HCT116 (cell line): ENCODE measurements around the gene IGLL1. TPM values are rescaled to one million over a fixed set of nuclear protein-coding genes. Genes with fewer than 3 reads are reported as not detected.

Source experiments
- ATAC-seq: fragments of 200-7000 bp; cut with Tn5 transposase; 2 replicates; pipeline ENCODE4 v1.9.1; 2020; ENCODE audit warnings: mild to moderate bottlenecking, moderate library complexity
- BruUV-seq: library from RNA; stranded (reverse); fragments of 400-500 nt; replicated peaks from 2 replicates; lab custom pipeline; 2021; lab: Mats Ljungman, UMichigan
- CTCF ChIA-PET: fragments of 300-600 bp; sonication (Branson Sonifier 250); formaldehyde crosslinking; loops from one replicate; lab custom pipeline; 2021; ENCODE audit warnings: antibody characterized with exemption; lab: Charles Lee
- POLR2A ChIA-PET: fragments of 300-600, 350-600 bp; sonication (Branson Sonifier 250); formaldehyde crosslinking; loops from one replicate; lab custom pipeline; 2021; ENCODE audit warnings: antibody characterized with exemption; lab: Charles Lee
- RAD21 ChIA-PET, 2 experiments: fragments of 300-600 bp; sonication (Branson Sonifier 250); formaldehyde crosslinking; loops; one replicate each; lab custom pipeline; 2023; ENCODE audit warnings: low total read pairs in 2 of 2; ENCODE audit not compliant: uncharacterized antibody in 2 of 2, unreplicated experiment in 2 of 2, low non-redundant PET in 1 of 2; lab: Charles Lee
- DNase-seq: peaks from one replicate; pipeline ENCODE4 v3.0.0-alpha.2; 2010; ENCODE audit warnings: low read depth, low spot score
- H2AFZ ChIP-seq: fragments of 200-600 bp; shearing (Covaris generic), sonication (generic); 2 replicates; pipeline ENCODE4 v1.6.1; 2017; ENCODE audit warnings: low read depth, mixed run types, mixed read lengths, antibody characterized with exemption, low read length; ENCODE audit not compliant: poor library complexity, severe bottlenecking
- H3K27ac ChIP-seq: 2 replicates; pipeline ENCODE4 v1.5.1; 2012; ENCODE audit warnings: low read depth, low read length
- H3K27me3 ChIP-seq: fragments of 200-600 bp; sonication (generic); 2 replicates; pipeline ENCODE4 v1.6.1; 2016; ENCODE audit warnings: mixed run types, low read length, mixed read lengths; ENCODE audit not compliant: insufficient read depth
- H3K36me3 ChIP-seq, 2 experiments: fragments of 200-500 bp in 1 of 2; fragments of 200-600 bp in 1 of 2; sonication (Bioruptor generic) in 1 of 2; sonication (generic) in 1 of 2; 2 replicates each; pipeline versions ENCODE4 v1.5.1 to v1.6.1; 2014 to 2016; ENCODE audit warnings: low read length in 2 of 2, inconsistent platforms in 1 of 2, mixed read lengths in 1 of 2, mixed run types in 1 of 2; ENCODE audit not compliant: insufficient read depth in 2 of 2, control insufficient read depth in 1 of 2
- H3K4me1 ChIP-seq, 2 experiments: fragments of 200-600 bp in 1 of 2; sonication (generic) in 1 of 2; 2 replicates each; pipeline versions ENCODE4 v1.5.1 to v1.6.1; 2012 to 2017; ENCODE audit warnings: low read length in 2 of 2, inconsistent platforms in 1 of 2, mild to moderate bottlenecking in 1 of 2, mixed read lengths in 1 of 2, mixed run types in 1 of 2, moderate library complexity in 1 of 2; ENCODE audit not compliant: insufficient read depth in 2 of 2, control insufficient read depth in 1 of 2
- H3K4me2 ChIP-seq: fragments of 200-600 bp; sonication (generic); 2 replicates; pipeline ENCODE4 v1.6.1; 2017; ENCODE audit warnings: mixed run types, low read length, mixed read lengths
- H3K4me3 ChIP-seq, 2 experiments: fragments of 200-600 bp in 1 of 2; sonication (generic) in 1 of 2; replicated peaks in 1 of 2; 2 replicates each; pipeline ENCODE4 v1.5.1; 2011 to 2016; ENCODE audit warnings: low read length in 2 of 2, control low read depth in 1 of 2, low read depth in 1 of 2, mild to moderate bottlenecking in 1 of 2, mixed read lengths in 1 of 2, mixed run types in 1 of 2
- H3K79me2 ChIP-seq: fragments of 200-600 bp; sonication (generic); 2 replicates; pipeline ENCODE4 v1.6.1; 2017; ENCODE audit warnings: mild to moderate bottlenecking, mixed run types, low read length, moderate library complexity, mixed read lengths; ENCODE audit not compliant: insufficient read depth
- H3K9ac ChIP-seq: fragments of 200-600 bp; sonication (generic); 2 replicates; pipeline ENCODE4 v1.6.1; 2016; ENCODE audit warnings: low read length, mixed read lengths
- H3K9me2 ChIP-seq: fragments of 200-600 bp; sonication (generic), shearing (Covaris generic); 2 replicates; pipeline ENCODE4 v1.6.1; 2017; ENCODE audit warnings: mixed run types, mild to moderate bottlenecking, moderate library complexity; ENCODE audit not compliant: insufficient read depth
- H3K9me3 ChIP-seq, 2 experiments: fragments of 200-500 bp in 1 of 2; fragments of 200-600 bp in 1 of 2; sonication (Bioruptor generic) in 1 of 2; sonication (generic) in 1 of 2; 2 replicates each; pipeline ENCODE4 v1.6.1; 2014 to 2017; ENCODE audit warnings: low read length in 2 of 2, mixed read lengths in 2 of 2, inconsistent platforms in 1 of 2, low read depth in 1 of 2, mild to moderate bottlenecking in 1 of 2, mixed run types in 1 of 2, moderate library complexity in 1 of 2; ENCODE audit not compliant: control insufficient read depth in 1 of 2, insufficient read depth in 1 of 2
- H4K20me1 ChIP-seq: fragments of 200-600 bp; sonication (generic), shearing (Covaris generic); 2 replicates; pipeline ENCODE4 v1.6.1; 2017; ENCODE audit warnings: mixed run types, mild to moderate bottlenecking, moderate library complexity; ENCODE audit not compliant: insufficient read depth
- CEBPB ChIP-seq: IDR thresholded peaks from 2 replicates; pipeline ENCODE4 v1.6.1; 2012; ENCODE audit warnings: low read depth
- CTCF ChIP-seq, 3 experiments: fragments of 200-600 bp in 1 of 3; sonication (generic) in 1 of 3; IDR thresholded peaks in 2 of 3; conservative IDR thresholded peaks in 1 of 3; 2 replicates each; pipeline ENCODE4 v1.5.1; 2012 to 2017; ENCODE audit warnings: low read depth in 2 of 3, low read length in 2 of 3, antibody characterized with exemption in 1 of 3, borderline replicate concordance in 1 of 3, control low read depth in 1 of 3, mild to moderate bottlenecking in 1 of 3, mixed read lengths in 1 of 3, mixed run types in 1 of 3, moderate library complexity in 1 of 3; ENCODE audit not compliant: insufficient read depth in 1 of 3
- EGR1 ChIP-seq: IDR thresholded peaks from 2 replicates; pipeline ENCODE4 v1.6.1; 2012; ENCODE audit warnings: low read depth
- ELF1 ChIP-seq: IDR thresholded peaks from 2 replicates; pipeline ENCODE4 v1.6.1; 2012; ENCODE audit warnings: low read depth, borderline replicate concordance
- EZH2 ChIP-seq: fragments of 200-600 bp; sonication (generic); IDR thresholded peaks from 2 replicates; pipeline ENCODE4 v1.6.1; 2017; ENCODE audit warnings: antibody characterized with exemption, mixed run types
- EZH2phosphoT487 ChIP-seq: fragments of 200-600 bp; IDR thresholded peaks from 2 replicates; pipeline ENCODE4 v1.6.1; 2018; ENCODE audit warnings: antibody characterized with exemption, borderline replicate concordance
- MAX ChIP-seq: IDR thresholded peaks from 2 replicates; pipeline ENCODE4 v1.6.1; 2012
- POLR2AphosphoS5 ChIP-seq: IDR thresholded peaks from 2 replicates; pipeline ENCODE4 v1.6.1; 2011; ENCODE audit warnings: mild to moderate bottlenecking, low read depth, low read length, moderate library complexity
- REST ChIP-seq: IDR thresholded peaks from 2 replicates; pipeline ENCODE4 v1.6.1; 2012; ENCODE audit warnings: low read depth
- SP1 ChIP-seq: IDR thresholded peaks from 2 replicates; pipeline ENCODE4 v1.6.1; 2012; ENCODE audit warnings: low read depth
- SRF ChIP-seq: IDR thresholded peaks from 2 replicates; pipeline ENCODE4 v1.6.1; 2012; ENCODE audit warnings: low read depth
- TCF7L2 ChIP-seq: IDR thresholded peaks from 2 replicates; pipeline ENCODE4 v1.7.0; 2011; ENCODE audit warnings: borderline replicate concordance, inconsistent platforms; ENCODE audit not compliant: insufficient read depth, insufficient read length; ENCODE audit errors: extremely low read depth
- YY1 ChIP-seq: IDR thresholded peaks from 2 replicates; pipeline ENCODE4 v1.6.1; 2011; ENCODE audit warnings: low read length, low read depth, moderate library complexity, mild to moderate bottlenecking; ENCODE audit not compliant: insufficient replicate concordance; ENCODE audit errors: extremely low read depth
- ZFX ChIP-seq: fragments of 450-650 bp; IDR thresholded peaks from 2 replicates; pipeline ENCODE4 v1.6.1; 2017
- intact Hi-C: fragments of 100-400 bp; cut with micrococcal nuclease; formaldehyde crosslinking; loops from 2 replicates; pipeline ENCODE4 v1.10.0; 2022
- total RNA-seq: library from RNA; stranded (reverse); gene quantifications from one replicate; pipeline ENCODE4 v1.2.1, GENCODE V29; 2021; ENCODE audit not compliant: unreplicated experiment

The IGLL1 gene
- total RNA-seq, 1 experiment from 2014 or later = not detected

GRCh38 chr22:23591846-23592245, 11.8 kb upstream of the IGLL1 start:
- no peak overlapping the region for H3K9ac ChIP-seq
- H3K4me2 ChIP-seq = no peak overlapping the region
- ChIA-PET CTCF (interaction anchor here (0.8 to 1.4 kb wide), 9 partner anchors 8 to 266 kb away, joined by 3 to 17 read pairs (median 4); partner anchors contain the start of genes IGLL1 and SLC2A11), POLR2A (no interaction called here), RAD21 (interaction anchor here (0.8 to 1.0 kb wide), 2 partner anchors 51 kb away, joined by 3 to 6 read pairs; no protein-coding TSS in a partner anchor)
- no peak for TF ChIP-seq ZFX
- TF ChIP-seq EZH2 = no peak
- no peak for TF ChIP-seq SRF
- no peak for TF ChIP-seq CEBPB
- no peak for TF ChIP-seq SP1
- TF ChIP-seq CTCF (IDR thresholded peaks at IDR 0.05 in 2 of 3, conservative IDR thresholded peaks at IDR 0.05 in 1 of 3; ENCODE audit: borderline replicate concordance in 1 of 3, insufficient read depth in 1 of 3, low read depth in 2 of 3, low read length in 2 of 3) = no peak
- no peak for TF ChIP-seq TCF7L2
- no peak for TF ChIP-seq EZH2phosphoT487
- TF ChIP-seq EGR1 = no peak
- TF ChIP-seq MAX = no peak
- TF ChIP-seq REST = no peak
- no peak for TF ChIP-seq ELF1
- no peak for TF ChIP-seq POLR2AphosphoS5
- no peak for TF ChIP-seq YY1
- no peaks in the 10 kb centered on the region for H4K20me1 ChIP-seq
- no peaks in the 10 kb centered on the region for H3K9me3 ChIP-seq
- H3K27ac ChIP-seq = no peak overlapping the region
- DNase-seq = no peak
- H2AFZ ChIP-seq = no peak overlapping the region
- H3K27me3 ChIP-seq = no peaks in the 10 kb centered on the region; the same call in 1 of the 2 replicates
- no peaks in the 10 kb centered on the region for H3K36me3 ChIP-seq
- no peaks in the 10 kb centered on the region for H3K9me2 ChIP-seq
- no peaks in the 10 kb centered on the region for H3K4me1 ChIP-seq
- no peak overlapping the region for H3K4me3 ChIP-seq
- no peaks in the 10 kb centered on the region for H3K79me2 ChIP-seq
- ATAC-seq = no peak
- intact Hi-C loops = loop anchor here (1.0 to 5.0 kb wide), 2 partner anchors 51 to 275 kb away; no protein-coding TSS in a partner anchor
- no TSS peak for BruUV-seq
